Hematopoietic multipotent progenitor cell treated with erythropoietin and hydrocortisone succinate and interleukin-3 and kit ligand, for 8 days (in vitro differentiated cells): ENCODE measurements around the gene CAMTA1.
A peak's percentile ranks its signal among the peaks of the same experiment; 100 is the strongest.

Experiments used
- DNase-seq: peaks from one replicate; pipeline ENCODE4 v3.0.0-alpha.2; 2015

The CAMTA1 gene

GRCh38 chr1:7097938-7098592 lies 312.8 kb downstream of the CAMTA1 start:
- no peak for DNase-seq

DNA sequence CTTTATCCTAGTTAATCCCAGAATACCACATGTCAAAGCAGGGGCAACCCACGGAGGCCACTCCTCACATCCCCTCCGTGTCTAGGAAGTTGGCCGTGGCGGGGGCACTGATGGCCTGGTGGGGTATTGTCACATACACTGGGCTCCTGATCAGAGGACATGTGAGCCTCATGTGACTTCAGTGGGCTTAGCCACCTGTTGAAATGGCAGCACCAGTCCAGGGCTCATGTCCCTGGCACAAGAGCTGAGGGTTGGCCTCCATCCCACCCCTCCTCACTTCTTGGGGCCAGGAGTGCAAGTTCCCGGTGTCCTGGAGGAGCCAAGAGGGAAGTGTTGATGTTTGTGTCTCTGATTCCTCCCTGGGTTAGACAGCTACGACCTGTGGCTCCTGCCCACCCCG lies 313.4 kb downstream of the CAMTA1 start:
- no peak for DNase-seq

- DNase-seq, result no peak
Measured at GRCh38 chr1:7100479-7100878, 315.2 kb downstream of the CAMTA1 start.

GRCh38 chr1:7101187-7101586 lies 315.9 kb downstream of the CAMTA1 start:
- no peak for DNase-seq

GRCh38 chr1:7103361-7103782 lies 318.1 kb downstream of the CAMTA1 start:
- no peak for DNase-seq

- no peak for DNase-seq
Measured at GRCh38 chr1:7103874-7104273, 318.6 kb downstream of the CAMTA1 start.

DNA sequence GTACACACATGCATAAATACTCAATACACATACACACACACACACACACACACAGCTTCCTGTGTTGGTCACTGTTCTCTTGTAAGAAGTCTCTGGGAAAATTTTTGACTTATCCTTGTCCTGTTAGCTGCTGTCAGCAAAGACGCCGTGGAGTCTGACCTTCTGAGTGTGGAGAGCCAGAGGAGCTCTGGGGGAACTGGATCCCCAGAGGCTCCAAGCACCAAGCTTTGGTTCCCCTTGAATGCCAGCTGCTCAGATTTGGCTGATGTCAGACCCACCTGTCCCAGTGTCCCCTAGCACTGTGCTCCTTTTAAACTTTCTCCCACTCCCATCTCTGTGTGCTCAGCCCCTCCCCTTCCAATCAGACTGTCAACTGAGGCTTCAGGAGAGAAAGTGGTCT lies 319.1 kb downstream of the CAMTA1 start:
- DNase-seq, result no peak

DNA sequence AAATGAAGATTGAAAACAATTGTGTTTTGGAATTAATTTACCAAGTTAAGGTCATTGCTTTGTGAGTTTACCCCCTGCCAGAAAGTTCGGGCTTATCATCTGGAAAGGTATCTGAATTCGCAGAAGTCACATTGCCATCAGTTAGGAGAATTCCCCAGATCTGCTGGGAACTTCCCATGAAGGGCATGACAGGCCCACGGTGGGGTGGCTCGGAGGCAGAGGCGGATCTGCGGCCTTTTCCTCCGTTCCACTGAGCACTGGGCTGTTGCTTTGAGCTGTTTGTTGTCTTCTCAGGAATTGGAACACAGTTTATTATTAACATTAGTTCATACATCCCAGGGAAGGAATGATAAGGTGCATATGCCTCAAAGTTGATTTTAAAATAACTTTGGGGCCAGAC lies 320.0 kb downstream of the CAMTA1 start:
- no peak for DNase-seq

GRCh38 chr1:7106442-7107108 lies 321.3 kb downstream of the CAMTA1 start:
- DNase-seq, result no peak

GRCh38 chr1:7107109-7107830 lies 322.0 kb downstream of the CAMTA1 start:
- DNase-seq, result no peak

GRCh38 chr1:7108251-7108650 lies 323.0 kb downstream of the CAMTA1 start:
- no peak for DNase-seq

- no peak for DNase-seq
Measured at GRCh38 chr1:7109901-7110300, 324.6 kb downstream of the CAMTA1 start.

DNA sequence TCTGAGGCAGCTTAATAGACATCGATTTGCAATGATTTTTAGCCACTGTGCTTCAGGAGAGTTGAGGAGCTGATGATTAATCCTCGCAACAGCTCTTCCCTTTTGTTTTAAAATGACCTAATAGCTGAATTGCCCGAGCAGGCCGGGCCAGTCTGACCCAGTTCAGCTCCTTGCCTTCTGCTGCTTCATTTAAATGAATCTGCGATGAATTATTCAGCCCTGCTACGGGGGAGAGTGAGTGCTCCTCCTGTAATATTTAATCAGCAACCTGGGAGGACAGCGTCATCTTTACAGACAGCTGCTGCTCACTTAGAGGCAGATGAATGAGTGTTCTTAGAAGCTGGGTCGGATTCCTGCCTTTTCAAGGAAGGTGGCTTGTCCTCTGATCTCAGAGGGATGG lies 325.1 kb downstream of the CAMTA1 start:
- DNase-seq, result no peak

- DNase-seq, result no peak
Measured at GRCh38 chr1:7111853-7112252, 326.6 kb downstream of the CAMTA1 start.

GRCh38 chr1:7113136-7113535 lies 327.9 kb downstream of the CAMTA1 start:
- DNase-seq, result no peak

DNA sequence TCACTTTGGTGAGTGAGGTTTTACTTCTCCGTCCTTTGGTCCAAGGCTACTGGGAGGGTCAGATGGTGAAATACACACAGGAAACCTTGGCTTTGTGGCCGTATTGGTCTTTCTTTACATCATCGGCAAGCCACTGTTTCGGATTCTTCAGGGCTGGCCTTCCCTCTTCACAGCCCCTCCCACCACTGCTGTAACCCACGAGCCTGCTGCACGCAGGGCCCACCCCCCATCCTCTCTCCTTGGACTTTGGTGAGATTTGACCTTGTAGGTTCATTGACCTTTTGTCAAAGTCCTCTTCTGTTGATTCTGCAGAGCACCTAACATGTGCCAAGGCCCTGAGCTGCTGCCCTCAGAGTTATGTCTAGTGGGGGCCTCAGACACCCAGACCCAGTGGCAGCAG lies 328.6 kb downstream of the CAMTA1 start:
- DNase-seq, result no peak

- no peak for DNase-seq
Measured at GRCh38 chr1:7116001-7116400, 330.7 kb downstream of the CAMTA1 start.

- DNase-seq, result peak; percentile 13
Measured at GRCh38 chr1:7117399-7118281, 332.4 kb downstream of the CAMTA1 start.

GRCh38 chr1:7119156-7119555 lies 333.9 kb downstream of the CAMTA1 start:
- no peak for DNase-seq

- DNase-seq, result peak; percentile 4
Measured at GRCh38 chr1:7120863-7121621, 335.8 kb downstream of the CAMTA1 start.

DNA sequence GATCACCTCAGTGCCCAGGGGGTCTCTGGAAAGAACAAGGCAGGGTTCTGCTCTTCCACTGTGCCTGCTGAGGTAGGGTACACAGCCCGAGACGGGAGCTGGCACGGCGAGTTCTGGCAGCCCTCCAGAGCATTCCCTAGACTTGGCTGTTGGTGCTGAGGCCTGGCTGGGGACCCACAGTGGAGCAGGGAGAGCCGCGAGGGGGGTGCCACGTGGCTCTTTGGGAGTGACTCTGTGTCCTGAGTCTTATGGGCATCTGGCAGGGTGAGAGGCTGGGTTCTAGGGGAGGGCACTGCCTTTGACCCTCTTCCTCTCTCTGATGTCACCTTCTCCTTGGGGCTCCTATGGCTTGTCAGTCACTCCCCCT lies 336.4 kb downstream of the CAMTA1 start:
- DNase-seq, result no peak

DNA sequence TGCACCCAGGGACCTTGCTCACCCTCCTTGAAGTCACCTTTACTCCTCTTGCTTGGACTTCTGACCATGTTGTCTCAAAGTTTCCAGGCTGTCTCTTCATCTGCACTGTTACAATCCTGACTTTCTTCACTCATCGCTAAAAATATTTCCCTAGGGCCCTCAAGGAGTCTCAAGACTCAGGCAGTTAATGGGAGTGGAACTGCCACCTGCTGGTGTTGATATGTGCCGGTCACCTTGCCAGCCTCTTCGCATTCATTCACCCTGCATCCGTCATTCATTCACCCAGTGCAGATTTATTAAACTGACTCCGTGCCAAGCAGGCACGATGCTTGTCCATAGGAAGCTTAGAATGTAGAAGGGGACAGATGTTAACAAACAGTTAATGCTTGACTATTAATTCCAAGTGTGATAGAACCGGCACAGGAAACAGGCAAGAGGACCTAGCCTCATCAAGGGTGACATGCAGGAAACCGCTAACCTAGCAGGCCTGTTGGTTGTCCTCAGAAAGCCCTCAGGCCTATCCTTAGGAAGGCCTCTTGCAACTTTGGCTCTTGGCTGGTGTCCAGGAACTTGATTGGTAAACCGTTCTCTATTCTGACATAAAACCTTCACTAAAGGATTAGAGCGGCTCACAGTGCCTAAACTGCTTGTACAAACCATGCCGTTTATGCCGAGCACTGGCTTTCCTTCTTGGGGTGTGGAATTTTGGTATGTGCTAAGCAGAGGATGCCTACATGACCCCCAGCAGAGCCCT lies 342.2 kb downstream of the CAMTA1 start:
- peak; percentile 12 for DNase-seq
